IMR-90 (cell line): Measurements from ENCODE around the gene SIM2. TPM values are rescaled to one million over a fixed set of nuclear protein-coding genes. Genes with fewer than 3 reads are reported as not detected.

Source experiments
- FOS ChIP-seq: fragments of 150-350 bp; IDR thresholded peaks from 2 replicates; pipeline ENCODE4 v1.6.1; 2016; ENCODE audit warnings: low read depth, low read length
- polyA plus RNA-seq, 3 experiments: library from polyadenylated mRNA; depleted of rRNA; stranded (reverse); fragments of >200 nt; gene quantifications; 2 replicates each; pipeline ENCODE4 v1.2.3, GENCODE V29; 2012; ENCODE audit warnings: low replicate concordance in 1 of 3
- total RNA-seq: library from RNA; depleted of rRNA; stranded (reverse); fragments of >200 nt; gene quantifications from 2 replicates; pipeline ENCODE4 v1.2.3, GENCODE V29; 2012
- TF ChIP-seq, protein P1 (sequence below): fragments of 150-350 bp; IDR thresholded peaks from 2 replicates; pipeline ENCODE4 v1.6.1; 2016; ENCODE audit warnings: low read depth, mild to moderate bottlenecking, low read length, moderate library complexity, borderline replicate concordance

Gene SIM2
- total and polyA plus RNA-seq, 2 of the 4 experiments (the other 2 are of a cell fraction), result 2.2 to 7.5 TPM

DNA sequence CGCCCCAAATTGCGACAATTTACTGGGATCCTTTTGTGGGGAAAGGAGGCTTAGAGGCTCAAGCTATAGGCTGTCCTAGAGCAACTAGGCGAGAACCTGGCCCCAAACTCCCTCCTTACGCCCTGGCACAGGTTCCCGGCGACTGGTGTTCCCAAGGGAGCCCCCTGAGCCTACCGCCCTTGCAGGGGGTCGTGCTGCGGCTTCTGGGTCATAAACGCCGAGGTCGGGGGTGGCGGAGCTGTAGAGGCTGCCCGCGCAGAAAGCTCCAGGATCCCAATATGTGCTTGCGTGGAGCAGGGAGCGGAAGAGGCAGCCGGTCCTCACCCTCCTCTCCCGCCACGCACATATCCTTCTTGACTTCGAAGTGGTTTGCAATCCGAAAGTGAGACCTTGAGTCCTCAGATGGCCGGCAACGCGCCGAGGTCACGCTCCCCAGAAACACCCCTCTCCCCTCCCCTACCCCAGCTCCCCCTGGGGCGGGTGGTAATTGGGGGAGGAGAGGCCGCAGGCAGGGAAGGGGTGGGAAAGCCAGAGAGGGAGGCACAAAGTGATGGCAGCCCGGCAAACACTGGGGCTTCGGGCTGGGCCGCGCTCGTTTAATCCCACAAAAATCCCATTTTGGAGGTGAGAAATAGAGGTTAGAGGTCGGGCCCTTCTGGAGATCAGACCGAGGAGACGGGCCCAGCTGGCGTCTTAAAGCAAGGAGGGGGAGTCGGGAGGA is 6.2 kb downstream of the SIM2 start (continued):
- TF ChIP-seq, protein P1, sequence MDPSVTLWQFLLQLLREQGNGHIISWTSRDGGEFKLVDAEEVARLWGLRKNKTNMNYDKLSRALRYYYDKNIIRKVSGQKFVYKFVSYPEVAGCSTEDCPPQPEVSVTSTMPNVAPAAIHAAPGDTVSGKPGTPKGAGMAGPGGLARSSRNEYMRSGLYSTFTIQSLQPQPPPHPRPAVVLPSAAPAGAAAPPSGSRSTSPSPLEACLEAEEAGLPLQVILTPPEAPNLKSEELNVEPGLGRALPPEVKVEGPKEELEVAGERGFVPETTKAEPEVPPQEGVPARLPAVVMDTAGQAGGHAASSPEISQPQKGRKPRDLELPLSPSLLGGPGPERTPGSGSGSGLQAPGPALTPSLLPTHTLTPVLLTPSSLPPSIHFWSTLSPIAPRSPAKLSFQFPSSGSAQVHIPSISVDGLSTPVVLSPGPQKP, result no peak
- no peak for TF ChIP-seq FOS
